PC-3 (cell line): ENCODE data around the gene FBXW7.

Source experiments
- EZH2 ChIP-seq: fragments of 300-600 bp; sonication (generic); IDR thresholded peaks from one replicate; pipeline ENCODE4 v1.6.1; 2017; ENCODE audit warnings: antibody characterized with exemption, mild to moderate bottlenecking, low read length; ENCODE audit not compliant: unreplicated experiment
- TF ChIP-seq, protein P1 (sequence below): fragments of 300-600 bp; sonication (generic); conservative IDR thresholded peaks from 2 replicates; pipeline ENCODE4 v1.5.1; 2017; ENCODE audit warnings: antibody characterized with exemption, low read depth, mild to moderate bottlenecking, low read length

- TF ChIP-seq, protein P1, sequence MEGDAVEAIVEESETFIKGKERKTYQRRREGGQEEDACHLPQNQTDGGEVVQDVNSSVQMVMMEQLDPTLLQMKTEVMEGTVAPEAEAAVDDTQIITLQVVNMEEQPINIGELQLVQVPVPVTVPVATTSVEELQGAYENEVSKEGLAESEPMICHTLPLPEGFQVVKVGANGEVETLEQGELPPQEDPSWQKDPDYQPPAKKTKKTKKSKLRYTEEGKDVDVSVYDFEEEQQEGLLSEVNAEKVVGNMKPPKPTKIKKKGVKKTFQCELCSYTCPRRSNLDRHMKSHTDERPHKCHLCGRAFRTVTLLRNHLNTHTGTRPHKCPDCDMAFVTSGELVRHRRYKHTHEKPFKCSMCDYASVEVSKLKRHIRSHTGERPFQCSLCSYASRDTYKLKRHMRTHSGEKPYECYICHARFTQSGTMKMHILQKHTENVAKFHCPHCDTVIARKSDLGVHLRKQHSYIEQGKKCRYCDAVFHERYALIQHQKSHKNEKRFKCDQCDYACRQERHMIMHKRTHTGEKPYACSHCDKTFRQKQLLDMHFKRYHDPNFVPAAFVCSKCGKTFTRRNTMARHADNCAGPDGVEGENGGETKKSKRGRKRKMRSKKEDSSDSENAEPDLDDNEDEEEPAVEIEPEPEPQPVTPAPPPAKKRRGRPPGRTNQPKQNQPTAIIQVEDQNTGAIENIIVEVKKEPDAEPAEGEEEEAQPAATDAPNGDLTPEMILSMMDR, result no peak
- no peak for TF ChIP-seq EZH2
Observed at GRCh38 chr4:152340818-152341217, 195.1 kb downstream of the FBXW7 start.
